ENCODE data around the gene SHISA5.
A peak's percentile ranks its signal among the peaks of the same experiment; 100 is the strongest.
"Not testable (repeated sequence)": the region's sequence is repeated elsewhere in the genome, so short reads cannot be mapped to it uniquely, and the experiment has no call there.

SHISA5 gene

GRCh38 chr3:48476426-48477053, 27.4 kb downstream of the SHISA5 start:
- FAIRE-seq, result no peak

DNA sequence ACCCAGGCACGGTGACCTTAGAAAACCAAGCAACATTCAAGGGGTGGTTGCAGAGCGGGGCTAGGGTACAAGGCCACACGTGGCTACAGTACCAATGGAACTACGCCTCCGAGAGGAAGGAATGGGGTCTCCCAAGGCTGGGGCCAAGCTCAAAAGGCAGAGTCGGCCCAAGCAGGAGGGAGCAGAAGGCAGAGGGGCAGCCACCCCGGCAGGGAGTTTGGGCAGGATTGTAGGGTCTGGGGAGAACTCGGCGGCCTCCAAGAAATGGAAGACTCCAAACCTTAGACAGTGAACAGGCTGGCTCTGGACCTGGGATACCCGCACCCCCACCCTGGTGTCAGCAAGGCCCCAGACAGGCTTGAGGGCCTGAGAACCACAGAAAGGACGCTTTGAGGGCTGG, 28.8 kb downstream of the SHISA5 start:
- FAIRE-seq, result no peak

- no peak for FAIRE-seq
Observed at GRCh38 chr3:48474619-48475018, 29.4 kb downstream of the SHISA5 start.

GRCh38 chr3:48474031-48474430, 29.9 kb downstream of the SHISA5 start:
- not testable (repeated sequence) for FAIRE-seq

GRCh38 chr3:48473617-48473952, 30.4 kb downstream of the SHISA5 start:
- FAIRE-seq, result no peak

DNA sequence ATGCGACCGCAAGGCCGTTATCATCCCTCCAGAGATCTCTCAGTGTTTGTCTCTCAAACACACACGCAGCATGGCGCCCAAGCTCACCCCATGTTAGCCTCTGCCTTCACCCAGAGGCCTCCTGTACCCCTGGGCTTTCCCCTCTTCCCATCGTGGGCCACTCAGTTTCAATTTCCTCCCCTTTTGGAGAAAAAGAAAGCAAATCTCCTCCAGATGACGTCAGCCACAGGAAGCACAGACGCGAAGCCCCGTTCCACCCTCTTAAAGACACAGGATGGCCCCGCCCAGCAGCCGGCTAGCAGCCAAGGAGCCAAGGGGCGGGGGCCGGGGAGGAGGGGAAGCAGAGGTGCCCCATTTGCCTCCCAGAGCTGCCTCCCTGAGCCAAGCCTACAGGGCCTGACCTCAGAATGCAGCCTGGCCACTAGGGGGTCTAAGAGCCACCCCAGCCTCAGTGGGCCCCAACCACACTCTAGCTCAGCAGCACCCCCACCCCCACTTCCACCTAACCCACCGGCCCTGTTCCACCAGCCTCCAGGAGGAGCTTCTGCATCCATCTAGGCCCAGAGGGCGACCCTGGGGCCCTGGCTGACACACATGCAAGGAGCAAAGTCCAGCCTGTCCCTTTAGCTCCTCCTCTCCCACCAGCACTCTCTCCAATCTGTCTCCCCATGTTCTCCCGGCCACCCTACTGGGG, 30.9 kb downstream of the SHISA5 start:
- FAIRE-seq, result peak; percentile 95

GRCh38 chr3:48472673-48472922, 31.4 kb downstream of the SHISA5 start:
- FAIRE-seq, result no peak

GRCh38 chr3:48470286-48470685, 33.7 kb downstream of the SHISA5 start:
- no peak for FAIRE-seq

DNA sequence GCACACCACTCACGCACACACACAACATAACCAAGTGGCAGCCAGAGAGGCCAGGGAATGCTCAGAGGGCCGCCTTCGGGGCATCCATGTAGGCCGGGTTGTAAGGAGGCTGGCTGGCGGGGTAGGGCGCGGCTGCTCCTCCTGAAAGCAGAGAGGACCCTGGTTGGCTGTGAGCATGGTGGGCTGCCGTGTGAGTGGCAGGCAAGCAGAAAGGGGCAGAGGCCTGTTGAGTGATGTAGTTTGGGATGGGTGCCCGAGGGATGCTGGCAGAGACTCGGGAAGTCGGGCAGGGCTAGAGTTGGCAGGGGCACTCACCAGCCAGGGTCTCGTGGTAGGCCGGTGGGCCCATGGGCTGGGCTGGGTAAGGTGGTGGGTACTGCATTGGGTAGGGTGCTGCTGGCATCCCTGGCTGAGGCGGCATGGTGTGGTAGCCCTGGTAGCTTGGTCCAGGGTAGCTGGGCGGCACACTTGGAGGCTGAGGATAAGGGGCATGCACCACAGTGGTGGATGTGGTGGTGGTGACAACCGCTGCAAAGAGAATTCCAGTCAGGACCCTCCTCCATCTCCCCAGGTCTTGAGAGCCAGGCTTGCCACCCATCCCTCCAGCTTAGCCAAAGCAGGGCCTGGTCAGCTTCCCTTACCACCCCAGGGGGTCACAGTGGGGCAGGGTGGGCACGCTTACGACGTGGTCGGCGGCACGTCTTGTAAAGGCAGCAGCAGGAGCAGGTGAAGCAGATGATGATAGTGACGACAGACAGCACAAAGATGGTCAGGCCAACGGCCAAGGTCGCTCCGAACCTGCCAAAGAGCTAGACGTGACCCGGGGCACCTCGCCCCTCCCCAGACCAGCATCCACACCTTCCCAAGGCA, 34.7 kb downstream of the SHISA5 start:
- FAIRE-seq, result no peak

DNA sequence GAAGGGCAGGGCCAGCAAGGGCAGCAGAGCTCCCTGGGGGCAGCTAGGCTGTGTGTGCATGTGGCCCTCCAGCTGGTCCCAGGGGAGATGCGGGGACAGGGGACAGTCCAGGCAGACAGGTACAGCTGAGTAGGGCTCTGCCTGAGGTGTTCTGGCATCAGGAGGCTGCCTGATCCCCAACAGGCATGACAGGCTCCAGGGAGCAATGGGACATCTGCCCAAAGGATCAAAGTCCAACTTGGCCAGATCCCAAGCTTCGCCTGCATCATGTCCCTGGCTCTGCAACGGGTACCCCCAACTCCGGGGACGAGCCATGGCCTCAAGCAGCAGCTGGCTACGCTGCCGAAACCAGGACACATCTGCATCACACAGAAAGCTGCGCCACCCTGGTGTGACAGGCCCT, 35.6 kb downstream of the SHISA5 start:
- no peak for FAIRE-seq

DNA sequence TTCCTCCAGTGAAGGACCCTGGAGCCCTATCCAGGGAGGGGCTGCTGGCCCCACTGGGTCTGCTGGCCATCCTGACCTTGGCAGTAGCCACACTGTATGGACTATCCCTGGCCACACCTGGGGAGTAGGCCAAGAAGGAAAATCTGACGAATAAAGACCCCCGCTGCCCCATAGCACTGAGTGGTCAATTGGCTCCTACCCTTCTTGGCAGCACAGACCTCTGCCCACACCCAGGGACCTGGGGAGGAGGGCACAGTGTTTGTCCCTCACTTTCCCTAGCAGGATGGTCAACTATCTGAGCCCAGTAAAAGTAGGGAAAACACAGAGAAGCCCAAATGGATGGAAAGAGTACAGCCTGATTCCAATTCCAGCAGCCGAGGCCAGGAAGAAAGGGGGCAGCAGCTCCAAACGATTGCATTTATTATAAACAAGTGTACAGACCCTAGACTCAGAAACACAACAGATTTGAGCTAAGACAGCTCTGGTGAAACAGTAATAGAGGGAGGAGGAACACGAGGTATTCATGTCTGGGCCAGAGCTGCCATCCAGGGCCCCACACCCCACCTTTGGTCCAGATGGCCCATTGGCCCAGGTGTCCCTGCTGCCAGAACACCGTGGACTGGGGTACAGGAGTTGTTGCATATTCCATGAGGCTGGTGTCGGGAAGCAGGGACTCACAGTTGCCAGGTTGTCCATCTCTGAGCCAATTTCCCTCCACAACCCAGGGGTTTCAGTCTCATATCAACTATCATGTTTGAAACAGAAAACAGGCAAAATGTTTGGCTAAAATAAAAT, 36.3 kb downstream of the SHISA5 start:
- FAIRE-seq, result no peak

DNA sequence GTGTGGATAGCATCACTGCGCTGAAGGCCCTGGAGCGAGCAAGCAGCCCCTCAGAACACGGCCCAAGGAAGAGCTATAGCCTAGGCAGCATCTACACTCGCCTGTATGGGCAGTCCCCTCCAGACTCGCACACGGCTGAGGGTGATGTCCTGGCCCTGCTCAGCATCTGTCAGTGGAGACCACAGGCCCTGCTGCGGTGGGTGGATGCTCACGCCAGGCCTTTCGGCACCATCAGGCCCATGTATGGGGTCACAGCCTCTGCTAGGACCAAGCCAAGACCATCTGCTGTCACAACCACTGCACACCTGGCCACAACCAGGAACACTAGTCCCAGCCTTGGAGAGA, 36.9 kb downstream of the SHISA5 start:
- no peak for FAIRE-seq

DNA sequence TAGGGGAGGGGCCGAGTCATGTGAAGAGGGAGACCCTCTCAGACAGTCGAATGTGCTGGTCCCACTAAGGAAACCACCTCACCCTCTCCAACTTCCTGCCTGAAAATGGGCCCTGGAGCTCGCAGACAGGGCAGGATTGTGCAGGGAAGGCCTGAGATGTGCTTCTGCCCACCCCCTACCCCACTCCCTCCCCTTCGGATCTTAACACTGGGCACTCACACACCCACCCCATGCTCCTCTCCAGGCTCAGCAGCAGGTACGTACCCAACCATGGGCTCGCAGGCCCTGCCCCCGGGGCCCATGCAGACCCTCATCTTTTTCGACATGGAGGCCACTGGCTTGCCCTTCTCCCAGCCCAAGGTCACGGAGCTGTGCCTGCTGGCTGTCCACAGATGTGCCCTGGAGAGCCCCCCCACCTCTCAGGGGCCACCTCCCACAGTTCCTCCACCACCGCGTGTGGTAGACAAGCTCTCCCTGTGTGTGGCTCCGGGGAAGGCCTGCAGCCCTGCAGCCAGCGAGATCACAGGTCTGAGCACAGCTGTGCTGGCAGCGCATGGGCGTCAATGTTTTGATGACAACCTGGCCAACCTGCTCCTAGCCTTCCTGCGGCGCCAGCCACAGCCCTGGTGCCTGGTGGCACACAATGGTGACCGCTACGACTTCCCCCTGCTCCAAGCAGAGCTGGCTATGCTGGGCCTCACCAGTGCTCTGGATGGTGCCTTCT, 37.4 kb downstream of the SHISA5 start:
- FAIRE-seq, result no peak

- FAIRE-seq, result peak; percentile 99
Observed at GRCh38 chr3:48465531-48466378, 38.2 kb downstream of the SHISA5 start.

DNA sequence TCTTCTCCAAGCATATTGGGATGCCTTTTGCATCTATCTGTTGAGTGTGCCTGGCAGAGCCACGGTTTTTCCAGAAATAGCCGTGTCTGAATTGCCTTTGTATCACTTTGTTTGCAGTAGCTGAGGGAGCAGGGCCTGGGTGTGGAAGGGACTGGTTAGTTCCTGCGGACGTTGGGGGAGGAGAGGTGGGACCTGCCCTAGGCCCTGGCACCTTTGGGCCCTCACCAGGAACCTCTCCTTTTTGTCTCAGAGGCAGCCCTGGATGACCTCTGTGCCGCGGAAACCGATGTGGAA, 38.8 kb downstream of the SHISA5 start:
- no peak for FAIRE-seq

DNA sequence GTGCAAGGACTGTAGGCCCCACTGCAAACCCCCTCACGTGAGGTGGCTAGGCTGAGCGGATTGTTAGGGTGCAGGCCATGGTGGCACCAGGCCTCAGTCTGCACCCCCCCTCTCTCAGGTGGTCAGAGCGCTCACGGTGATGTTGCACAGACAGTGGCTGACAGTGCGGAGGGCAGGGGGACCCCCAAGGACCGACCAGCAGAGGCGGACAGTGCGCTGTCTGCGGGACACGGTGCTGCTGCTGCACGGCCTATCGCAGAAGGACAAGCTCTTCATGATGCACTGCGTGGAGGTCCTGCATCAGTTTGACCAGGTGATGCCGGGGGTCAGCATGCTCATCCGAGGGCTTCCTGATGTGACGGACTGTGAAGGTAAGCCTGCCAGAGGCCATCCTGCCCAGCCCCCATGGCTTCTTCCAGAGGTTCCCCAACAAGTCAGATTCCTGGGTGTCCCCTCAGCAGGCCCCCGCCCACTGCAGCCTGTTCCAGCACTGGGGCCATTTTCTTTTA, 39.2 kb downstream of the SHISA5 start:
- FAIRE-seq, result no peak

GRCh38 chr3:48463703-48464102, 40.3 kb downstream of the SHISA5 start:
- no peak for FAIRE-seq

- not testable (repeated sequence) for FAIRE-seq
Observed at GRCh38 chr3:48461767-48462166, 42.2 kb downstream of the SHISA5 start.

GRCh38 chr3:48460517-48460902, 43.5 kb downstream of the SHISA5 start:
- no peak for FAIRE-seq

GRCh38 chr3:48459773-48460516, 44.0 kb downstream of the SHISA5 start:
- no peak for FAIRE-seq

- FAIRE-seq, result no peak
Observed at GRCh38 chr3:48459331-48459730, 44.6 kb downstream of the SHISA5 start.

All from A204.1 (cell line).